Esophagus (tissue), 2 donors: ENCODE measurements around the gene OSBPL5. TPM values are rescaled to one million over a fixed set of nuclear protein-coding genes. Genes with fewer than 3 reads are reported as not detected.

Experiments
- H3K27ac ChIP-seq, 2 donors: one replicate each; pipeline ENCODE4 v1.5.1; 2013; ENCODE audit warnings: low read depth in 2 of 2, mild to moderate bottlenecking in 2 of 2, inconsistent platforms in 1 of 2, low read length in 1 of 2, moderate library complexity in 1 of 2
- H3K27me3 ChIP-seq, 2 donors: one replicate each; pipeline ENCODE4 v1.6.1; 2013; ENCODE audit warnings: low read length in 2 of 2, control low read depth in 1 of 2, mild to moderate bottlenecking in 1 of 2; ENCODE audit not compliant: insufficient read depth in 2 of 2, control insufficient read depth in 1 of 2
- H3K36me3 ChIP-seq, 2 donors: one replicate each; pipeline ENCODE4 v1.6.1; 2013; ENCODE audit warnings: low read length in 1 of 2; ENCODE audit not compliant: control insufficient read depth in 2 of 2, insufficient read depth in 2 of 2
- H3K4me1 ChIP-seq, 2 donors: one replicate each; pipeline ENCODE4 v1.6.1; 2013; ENCODE audit warnings: low read length in 1 of 2; ENCODE audit not compliant: control insufficient read depth in 2 of 2, insufficient read depth in 2 of 2
- H3K4me3 ChIP-seq, 2 donors: one replicate each; pipeline ENCODE4 v1.5.1; 2013; ENCODE audit warnings: low read length in 2 of 2, mild to moderate bottlenecking in 2 of 2, low read depth in 1 of 2, moderate library complexity in 1 of 2
- H3K9me3 ChIP-seq, 2 donors: one replicate each; pipeline ENCODE4 v1.6.1; 2013; ENCODE audit warnings: mild to moderate bottlenecking in 2 of 2, low read depth in 1 of 2, low read length in 1 of 2, moderate library complexity in 1 of 2; ENCODE audit not compliant: control insufficient read depth in 2 of 2, insufficient read depth in 1 of 2
- WGBS, 2 donors: extraction: QIAGEN DNeasy Blood & Tissue Kit; methylation state at CpG; one replicate each; pipeline ENCODE4 v1.1.7; 2013; 5-methylcytosine and 5-hydroxymethylcytosine counted together
- polyA plus RNA-seq, 2 donors: library from polyadenylated mRNA; stranded (reverse); fragments of 200-250 nt; gene quantifications; one replicate each; pipeline ENCODE4 v1.2.3, GENCODE V29; 2013
- donor health status: healthy with polysubstance abuse.
- donor health status: Bipolar disorder and iron deficiency.

OSBPL5 gene
- polyA plus RNA-seq, 2 donors = 10.4 to 12.6 TPM

DNA sequence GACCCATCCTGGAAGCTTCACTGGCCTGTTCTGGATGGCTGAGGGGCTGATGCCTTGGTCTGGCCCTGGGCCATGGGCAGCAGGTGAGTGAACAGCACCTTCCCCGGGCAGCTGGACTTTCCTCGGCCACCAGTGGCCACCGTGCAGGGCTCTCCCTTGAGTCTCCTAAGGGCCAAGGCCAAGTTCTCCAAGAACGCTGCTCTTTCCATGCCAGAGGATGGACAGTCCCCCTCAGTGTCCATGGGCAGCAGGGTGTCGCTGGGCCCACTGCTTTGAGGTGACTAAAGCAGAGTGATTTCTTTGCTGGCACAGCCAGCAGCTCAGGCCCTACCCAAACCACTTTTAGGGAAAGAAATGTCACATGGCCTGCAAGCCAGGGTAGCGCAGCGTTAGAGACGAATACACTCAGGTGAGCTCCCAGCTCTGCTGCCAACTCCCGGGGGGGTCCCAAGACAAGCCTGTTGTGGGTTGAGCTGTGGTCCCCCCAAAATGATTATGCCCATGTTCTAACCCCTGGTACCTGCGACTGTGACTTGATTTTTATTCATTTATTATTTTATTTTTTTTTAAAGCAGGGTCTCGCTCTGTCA lies 104.6 kb downstream of the OSBPL5 start:
- H3K27me3 ChIP-seq = no peaks in the 10 kb centered on the region
- peaks cover 3 to 14% of the 10 kb centered on the region in 2 donors for H3K4me1 ChIP-seq
- no peak overlapping the region for H3K27ac ChIP-seq
- 83 to 90% methylated on average over 11 of the region's 11 CpGs for WGBS, 2 donors
- H3K9me3 ChIP-seq = no peaks in the 10 kb centered on the region
- no peak overlapping the region for H3K4me3 ChIP-seq
- H3K36me3 ChIP-seq = no peaks in the 10 kb centered on the region

DNA sequence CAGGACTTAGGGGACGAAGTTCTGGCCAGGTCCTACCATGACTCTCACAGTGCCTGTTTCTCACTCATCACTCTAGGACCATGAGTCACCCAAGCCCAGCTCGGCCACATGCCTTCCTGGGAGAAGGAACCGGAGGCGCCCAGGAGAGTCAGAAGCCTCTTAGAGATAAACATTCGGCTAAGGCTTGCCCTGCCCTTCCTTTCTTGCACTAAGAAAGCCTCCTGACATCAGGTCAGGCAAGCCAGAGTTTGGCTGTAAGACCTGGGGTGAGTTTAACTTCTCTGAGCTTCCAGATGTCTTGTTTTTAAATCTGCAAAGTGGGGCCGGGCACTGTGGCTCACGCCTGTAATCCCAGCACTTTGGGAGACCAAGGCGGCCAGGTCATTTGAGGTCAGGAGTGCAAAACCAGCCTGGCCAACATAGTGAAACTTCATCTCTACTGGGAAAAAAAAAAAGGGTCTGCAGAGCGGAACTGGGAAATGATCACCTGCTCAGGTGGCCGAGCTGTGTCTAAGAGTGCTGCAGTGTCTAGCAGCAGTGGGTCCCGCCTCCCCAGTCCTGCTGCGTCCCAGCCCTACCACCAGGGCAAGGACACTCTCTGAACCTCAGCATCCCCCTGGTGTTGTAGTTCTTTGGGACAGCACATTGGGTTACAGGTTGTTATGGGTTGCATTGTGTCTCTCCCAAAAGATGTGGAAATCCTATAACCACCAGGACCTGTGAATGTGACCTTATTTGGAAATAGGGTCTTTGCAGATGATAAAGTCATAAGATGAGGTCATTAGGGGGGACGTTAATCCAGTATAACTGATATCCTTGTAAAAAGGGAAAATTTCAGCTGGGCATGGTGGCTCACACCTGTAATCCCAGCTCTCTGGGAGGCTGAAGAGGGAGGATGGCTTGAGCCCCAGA lies 106.1 kb downstream of the OSBPL5 start:
- 74 to 77% methylated on average over 13 of the region's 13 CpGs for WGBS, 2 donors
- Histone ChIP-seq H3K9me3 (no peaks in the 10 kb centered on the region), H3K27ac (no peak overlapping the region), H3K4me1 (peaks cover 3 to 14% of the 10 kb centered on the region in 2 donors), H3K36me3 (peaks cover 0 to under 1% of the 10 kb centered on the region in 2 donors), H3K27me3 (no peaks in the 10 kb centered on the region), H3K4me3 (no peak overlapping the region)

DNA sequence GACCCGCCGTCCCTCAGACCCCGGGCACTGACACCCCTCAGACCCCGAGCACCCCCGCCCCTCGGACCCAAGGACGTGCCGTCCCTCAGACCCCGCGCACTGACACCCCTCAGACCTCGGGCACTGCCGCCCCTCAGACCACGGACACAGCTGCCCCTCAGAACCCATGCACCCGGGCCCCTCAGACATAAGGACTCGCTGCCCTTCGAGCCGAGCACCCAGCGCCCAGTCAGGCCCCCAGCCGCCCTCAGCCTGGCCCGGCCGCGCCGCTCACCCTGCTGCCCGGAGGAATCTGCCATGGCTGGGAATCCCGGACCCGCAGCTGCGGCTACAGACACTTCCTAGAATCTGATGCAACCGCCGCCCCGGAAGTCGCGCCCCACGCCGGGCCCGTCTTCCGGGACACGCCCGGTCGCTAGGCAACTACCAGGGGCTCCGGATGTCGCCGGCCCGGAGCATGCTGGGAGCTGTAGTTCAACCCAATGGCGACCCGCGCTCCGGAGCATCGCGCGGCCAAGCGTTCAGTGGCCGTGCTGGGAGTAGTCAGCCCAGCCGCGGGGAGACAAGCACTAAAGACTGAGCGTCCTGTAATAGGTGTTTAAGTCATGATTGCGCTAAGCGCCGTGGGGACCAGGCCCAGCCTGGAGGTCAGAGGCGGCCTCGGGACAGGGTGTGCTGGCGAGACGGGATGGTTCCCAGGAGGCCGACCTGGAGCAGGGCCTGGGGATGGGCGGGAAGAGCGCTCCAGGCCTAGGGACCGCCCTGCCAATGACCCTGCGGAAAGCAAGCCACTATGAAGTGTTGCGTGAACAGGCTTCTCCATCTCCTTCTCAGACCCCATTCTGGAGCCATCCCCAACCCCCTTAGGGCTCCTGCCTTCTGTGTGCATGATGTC lies 107.8 kb downstream of the OSBPL5 start, which contains the start of gene CARS1:
TSS of gene CARS1 (minus strand) at position 355 of the 895 bp plus-strand sequence. CDS start at position 299, 56 bp downstream.
- peaks cover 3 to 14% of the 10 kb centered on the region in 2 donors for H3K4me1 ChIP-seq
- 2 to 3% methylated on average over 56 to 68 of the region's 68 CpGs for WGBS, 2 donors
- no peaks in the 10 kb centered on the region for H3K27me3 ChIP-seq
- H3K36me3 ChIP-seq = peaks cover 0 to 5% of the 10 kb centered on the region in 2 donors
- peak within 1 kb of the TSS; percentile 85 to 99 for H3K4me3 ChIP-seq
- peak within 1 kb of the TSS; percentile 77 to 82 for H3K27ac ChIP-seq
- no peaks in the 10 kb centered on the region for H3K9me3 ChIP-seq

DNA sequence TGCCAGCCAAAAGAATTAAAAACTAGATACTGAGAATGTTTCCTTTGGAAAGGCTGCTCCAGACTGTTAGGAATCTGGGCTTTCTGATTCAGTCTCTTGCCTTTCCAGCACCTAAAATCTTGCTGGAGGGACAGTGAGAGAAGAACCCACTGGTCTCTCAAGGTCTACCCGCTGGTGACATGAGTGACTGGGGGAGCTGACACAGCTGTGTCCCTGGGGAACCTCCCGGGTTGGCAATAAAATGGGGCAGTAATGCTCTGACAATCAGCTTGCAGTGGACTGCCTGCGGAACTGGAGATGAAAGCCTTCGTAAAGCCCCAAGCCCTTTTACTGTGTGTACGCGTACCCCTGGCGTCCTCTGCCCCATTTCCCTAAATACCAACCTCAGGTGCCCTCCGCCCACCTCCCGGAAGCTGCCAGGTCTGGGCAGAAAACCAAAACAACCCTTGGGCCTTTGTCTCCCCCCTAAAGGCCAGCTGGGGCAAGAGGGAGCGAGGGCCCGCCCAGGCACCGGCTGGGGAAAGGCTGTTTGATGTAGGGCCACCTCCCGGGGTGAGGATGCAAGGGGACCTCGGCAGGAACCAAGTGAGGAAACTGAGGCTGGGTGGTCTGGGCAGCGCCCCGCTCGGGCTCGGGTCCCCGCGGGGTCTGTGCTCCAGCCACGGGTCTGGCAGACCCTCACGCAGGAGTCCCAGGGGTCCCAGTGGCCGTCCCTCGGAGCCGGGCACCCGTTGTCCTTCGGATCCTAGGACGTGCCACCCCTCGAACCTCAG lies 108.6 kb downstream of the OSBPL5 start:
- Histone ChIP-seq H3K36me3 (peaks cover 0 to 7% of the 10 kb centered on the region in 2 donors), H3K9me3 (no peaks in the 10 kb centered on the region), H3K27me3 (no peaks in the 10 kb centered on the region), H3K4me1 (peaks cover 3 to 14% of the 10 kb centered on the region in 2 donors), H3K27ac (peak overlapping the region; percentile 77 to 82), H3K4me3 (peak overlapping the region; percentile 85 to 99)
- 3% methylated on average over 29 of the region's 29 CpGs for WGBS, 2 donors

- Histone ChIP-seq H3K4me3 (peak overlapping the region in 1 of 2 donors; percentile 85), H3K36me3 (peaks cover 0 to 7% of the 10 kb centered on the region in 2 donors), H3K9me3 (no peaks in the 10 kb centered on the region), H3K4me1 (peaks cover 3 to 14% of the 10 kb centered on the region in 2 donors), H3K27ac (no peak overlapping the region), H3K27me3 (no peaks in the 10 kb centered on the region)
- WGBS, 2 donors = 73 to 79% methylated on average over 8 of the region's 8 CpGs
Measured at GRCh38 chr11:3055891-3056290, 109.2 kb downstream of the OSBPL5 start.

GRCh38 chr11:3052567-3052966 lies 112.5 kb downstream of the OSBPL5 start:
- H3K4me3 ChIP-seq = no peak overlapping the region
- WGBS, 2 donors = 78 to 83% methylated on average over 11 of the region's 11 CpGs
- H3K9me3 ChIP-seq = no peaks in the 10 kb centered on the region
- no peak overlapping the region for H3K27ac ChIP-seq
- peaks cover 0 to 7% of the 10 kb centered on the region in 2 donors for H3K36me3 ChIP-seq
- peaks cover 11 to 22% of the 10 kb centered on the region in 2 donors for H3K4me1 ChIP-seq
- no peaks in the 10 kb centered on the region for H3K27me3 ChIP-seq

- Histone ChIP-seq H3K36me3 (peaks cover 0 to 7% of the 10 kb centered on the region in 2 donors), H3K4me1 (peaks cover 11 to 21% of the 10 kb centered on the region in 2 donors), H3K27ac (no peak overlapping the region), H3K27me3 (no peaks in the 10 kb centered on the region), H3K9me3 (no peaks in the 10 kb centered on the region), H3K4me3 (no peak overlapping the region)
- WGBS, 2 donors = 55% methylated on average over 14 of the region's 14 CpGs
Measured at GRCh38 chr11:3052109-3052479, 113.0 kb downstream of the OSBPL5 start.

GRCh38 chr11:3051196-3052108 lies 113.7 kb downstream of the OSBPL5 start:
- H3K27me3 ChIP-seq = no peaks in the 10 kb centered on the region
- H3K27ac ChIP-seq = no peak overlapping the region
- no peaks in the 10 kb centered on the region for H3K9me3 ChIP-seq
- H3K4me1 ChIP-seq = peaks cover 11 to 17% of the 10 kb centered on the region in 2 donors
- no peak overlapping the region for H3K4me3 ChIP-seq
- WGBS, 2 donors = 74 to 82% methylated on average over 12 to 13 of the region's 13 CpGs
- peaks cover 0 to 7% of the 10 kb centered on the region in 2 donors for H3K36me3 ChIP-seq
